Right hindlimb (tissue), 1 donor: ENCODE results near the gene TXNDC11.

ENCODE experiments used
- DNase-seq: peaks from one replicate; pipeline ENCODE4 v3.0.0-alpha.2; 2018

TXNDC11 gene

DNA sequence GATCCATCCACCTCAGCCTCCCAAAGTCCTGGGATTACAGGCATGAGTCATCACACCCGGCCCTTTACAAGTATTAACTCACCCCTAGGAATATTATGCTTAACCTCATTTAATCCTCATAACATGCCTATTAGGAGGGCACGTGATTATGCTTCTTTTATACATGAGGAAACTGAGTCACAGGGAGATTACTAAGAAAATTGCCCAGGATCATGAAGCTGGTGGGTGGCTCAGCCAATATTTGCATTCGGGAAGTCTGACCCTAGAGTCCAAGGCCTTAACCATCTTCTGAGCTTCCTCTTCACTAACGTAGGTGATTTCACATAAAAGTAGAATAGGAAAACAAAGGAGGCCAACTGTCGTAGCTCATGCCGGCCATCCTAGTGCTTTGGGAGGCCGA, 93.4 kb downstream of the TXNDC11 start:
- no peak for DNase-seq

DNA sequence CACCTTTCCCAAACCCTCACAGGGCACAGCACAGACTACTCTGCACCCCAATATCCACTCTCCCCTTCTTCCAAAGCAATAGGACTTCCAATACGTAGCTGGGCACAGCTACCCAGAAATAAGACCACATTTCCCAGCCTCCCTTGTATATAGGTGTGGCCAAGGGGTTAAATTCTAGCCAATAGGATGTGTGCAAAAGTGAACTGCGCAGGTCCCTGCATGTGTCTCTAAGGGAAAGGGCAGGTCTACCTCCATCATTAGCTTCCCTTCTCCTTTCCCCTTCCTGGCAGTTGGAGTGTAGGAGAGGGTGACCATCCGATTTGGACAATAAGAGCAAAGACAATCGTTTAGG, 99.9 kb downstream of the TXNDC11 start:
- DNase-seq = no peak

DNA sequence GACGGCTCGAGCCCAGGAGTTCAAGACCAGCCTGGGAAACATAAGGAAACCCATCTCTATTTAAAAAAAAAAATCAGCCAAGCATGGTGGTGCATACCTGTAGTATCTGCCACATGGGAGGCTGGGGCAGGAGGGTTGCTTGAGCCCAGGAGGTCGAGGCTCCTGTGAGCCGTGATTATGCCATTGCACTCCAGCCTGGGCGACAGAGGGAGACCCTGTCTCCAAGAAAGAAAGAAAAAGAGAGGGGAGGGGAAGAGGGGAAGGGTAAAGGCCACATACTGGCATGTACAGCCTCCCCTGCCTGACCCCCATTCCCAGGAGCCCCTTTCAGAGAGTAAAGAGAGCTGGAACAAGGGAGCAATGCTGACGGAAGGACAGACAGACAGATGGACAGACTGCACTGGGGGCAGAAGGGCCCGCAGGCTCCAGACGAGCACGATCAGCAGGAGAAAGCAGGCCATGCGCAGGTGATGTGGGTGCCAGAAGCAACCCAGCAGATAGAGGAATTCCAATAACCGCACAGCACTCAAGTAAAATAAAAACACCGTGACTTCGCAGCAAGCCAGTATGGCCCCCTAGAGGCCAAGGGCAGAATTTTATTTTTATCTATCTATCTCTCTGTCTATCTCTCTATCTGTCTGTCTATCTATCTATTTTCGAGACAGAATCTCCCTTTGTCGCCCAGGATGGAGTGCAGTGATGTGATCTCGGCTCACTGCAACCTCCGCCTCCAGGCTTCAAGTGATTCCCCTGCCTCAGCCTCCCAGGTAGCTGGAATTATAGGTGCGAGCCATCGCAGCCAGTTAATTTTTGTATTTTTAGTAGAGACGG, 101.5 kb downstream of the TXNDC11 start:
- DNase-seq = peak; percentile 47

- DNase-seq = peak; percentile 84
Measured at GRCh38 chr16:11639925-11640899, 102.4 kb downstream of the TXNDC11 start.

DNA sequence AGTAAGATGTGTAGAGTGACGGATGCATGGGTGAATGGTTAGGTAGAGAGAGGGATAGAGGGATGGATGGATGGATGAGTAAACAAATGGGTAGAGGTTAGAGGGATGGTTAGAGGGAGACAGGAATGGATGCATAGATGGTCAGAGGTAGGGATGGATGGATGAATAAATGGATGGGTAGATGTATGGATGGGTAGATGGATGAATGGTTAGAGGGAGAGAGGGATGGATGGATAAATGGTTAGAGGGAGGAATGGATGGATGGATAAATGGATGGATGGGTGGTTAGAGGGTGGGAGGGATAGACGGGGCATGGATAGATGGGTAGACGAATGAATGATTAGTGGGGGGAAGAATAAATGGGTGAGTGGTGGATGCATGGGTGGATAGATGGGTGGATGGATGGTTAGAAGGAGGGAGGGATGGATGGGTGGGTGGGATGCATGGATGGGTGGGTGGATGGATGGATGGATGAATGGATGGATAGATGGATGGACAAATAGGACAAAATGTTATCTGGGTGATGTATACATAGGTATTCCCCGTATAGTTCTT, 103.6 kb downstream of the TXNDC11 start:
- no peak for DNase-seq

GRCh38 chr16:11638140-11638539, 104.5 kb downstream of the TXNDC11 start:
- no peak for DNase-seq

GRCh38 chr16:11637320-11637719, 105.3 kb downstream of the TXNDC11 start:
- DNase-seq = no peak

DNA sequence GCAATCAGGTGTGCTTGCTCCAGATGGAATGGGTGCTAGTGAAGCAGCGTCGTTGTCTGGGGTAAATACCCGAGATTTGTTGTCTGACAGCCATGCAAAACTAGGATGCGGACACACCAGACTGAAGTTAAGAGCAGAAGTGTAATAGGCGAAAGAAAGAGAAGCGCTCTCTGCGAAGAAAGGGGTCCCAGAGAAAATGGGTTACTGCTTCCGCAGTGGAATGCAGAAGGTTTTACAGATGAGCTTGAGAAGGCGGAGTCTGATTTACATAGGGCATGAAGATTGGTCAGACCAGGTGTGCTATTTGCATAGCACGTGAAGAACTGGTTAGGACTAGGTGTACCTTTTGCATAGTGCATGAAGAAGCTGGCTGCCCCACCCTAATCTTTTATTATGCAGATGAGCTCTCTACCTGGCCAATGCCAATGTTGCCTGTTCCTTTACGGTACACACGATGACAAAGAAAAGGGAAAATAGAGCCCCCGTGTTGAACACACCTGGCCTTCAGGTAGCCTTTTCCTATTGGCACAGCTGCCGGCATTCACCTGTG, 106.4 kb downstream of the TXNDC11 start:
- no peak for DNase-seq

DNA sequence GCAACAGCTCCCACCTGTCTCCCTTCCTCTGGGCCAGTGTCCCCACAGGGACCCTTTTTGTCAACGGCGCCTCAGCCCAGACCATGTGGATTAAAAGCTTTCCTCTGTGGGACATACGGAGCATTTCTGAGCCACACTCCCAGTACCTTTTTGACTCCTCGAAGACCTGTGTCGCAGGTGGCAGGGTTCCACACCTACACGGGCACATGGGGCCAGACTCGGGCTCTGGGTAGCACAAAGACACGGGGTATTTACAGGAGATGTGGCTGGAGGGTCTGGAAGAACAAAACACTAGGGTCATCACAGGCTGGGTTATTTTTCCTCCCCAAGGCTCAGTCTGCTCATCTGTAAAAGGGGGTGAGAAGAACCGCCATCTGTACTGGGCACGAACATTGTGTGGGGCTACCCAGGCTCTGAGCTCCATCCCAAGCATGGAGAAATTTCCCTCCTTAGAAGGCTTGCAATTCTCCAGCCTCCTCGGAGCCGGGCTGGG, 106.9 kb downstream of the TXNDC11 start:
- DNase-seq = no peak

GRCh38 chr16:11635113-11635652, 107.5 kb downstream of the TXNDC11 start:
- no peak for DNase-seq

DNA sequence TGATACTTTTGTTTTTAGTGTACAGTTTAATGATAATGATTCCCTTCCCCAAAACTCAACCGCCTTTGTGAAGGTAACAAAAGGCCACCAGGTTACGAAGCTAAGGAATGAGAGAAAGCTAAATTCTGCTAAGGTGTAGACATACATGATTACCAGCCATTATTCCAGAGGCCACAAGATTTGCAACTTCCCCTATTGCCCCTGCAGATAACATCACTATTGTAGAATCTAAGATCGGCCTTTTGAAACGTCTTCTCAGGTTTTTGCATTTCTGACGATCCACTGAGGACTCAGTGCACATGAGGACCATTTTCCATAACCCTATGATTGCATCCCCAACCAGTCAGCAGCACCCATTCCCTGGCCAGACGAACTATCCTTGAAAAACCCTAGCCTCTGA, 108.3 kb downstream of the TXNDC11 start:
- no peak for DNase-seq

DNA sequence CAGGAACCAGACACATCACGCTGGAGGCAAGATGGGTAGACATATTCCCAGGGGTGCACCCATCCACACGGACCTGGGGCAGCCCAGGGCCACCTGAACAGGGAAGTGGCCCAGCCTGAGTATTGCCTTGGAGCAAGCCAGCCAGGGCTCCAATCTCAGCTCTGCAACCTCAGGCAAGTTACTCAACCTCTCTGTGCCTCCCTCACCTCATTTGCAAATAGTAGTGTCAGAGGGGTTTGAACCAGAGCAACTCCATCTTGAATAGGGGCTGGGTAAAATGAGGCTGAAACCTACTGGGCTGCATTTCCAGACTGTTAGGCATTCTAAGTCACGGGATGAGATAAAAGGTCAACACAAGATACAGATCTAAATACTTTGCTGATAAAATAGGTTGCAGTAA, 109.5 kb downstream of the TXNDC11 start:
- no peak for DNase-seq

- DNase-seq = peak; percentile 78
Measured at GRCh38 chr16:11632455-11632939, 110.2 kb downstream of the TXNDC11 start.

DNA sequence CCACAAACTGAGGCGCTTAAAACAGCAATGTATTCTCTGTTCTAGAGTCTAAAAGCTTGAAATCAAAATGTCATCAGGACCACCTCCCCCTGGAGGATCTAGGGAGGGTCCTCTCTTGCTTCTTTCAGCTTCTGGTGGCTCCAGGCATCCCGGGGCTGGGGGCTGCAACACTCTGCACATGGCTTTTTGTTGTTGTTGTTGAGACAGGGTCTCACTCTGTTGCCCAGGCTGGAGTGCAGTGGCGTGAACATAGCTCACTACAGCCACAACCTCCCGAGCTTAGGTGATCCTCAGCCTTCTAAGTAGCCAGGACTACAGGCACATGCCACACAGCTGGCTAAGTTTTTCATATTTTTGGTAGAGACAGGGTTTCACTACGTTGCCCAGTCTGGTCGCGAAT, 111.4 kb downstream of the TXNDC11 start:
- no peak for DNase-seq

GRCh38 chr16:11630768-11631056, 111.9 kb downstream of the TXNDC11 start:
- no peak for DNase-seq

DNA sequence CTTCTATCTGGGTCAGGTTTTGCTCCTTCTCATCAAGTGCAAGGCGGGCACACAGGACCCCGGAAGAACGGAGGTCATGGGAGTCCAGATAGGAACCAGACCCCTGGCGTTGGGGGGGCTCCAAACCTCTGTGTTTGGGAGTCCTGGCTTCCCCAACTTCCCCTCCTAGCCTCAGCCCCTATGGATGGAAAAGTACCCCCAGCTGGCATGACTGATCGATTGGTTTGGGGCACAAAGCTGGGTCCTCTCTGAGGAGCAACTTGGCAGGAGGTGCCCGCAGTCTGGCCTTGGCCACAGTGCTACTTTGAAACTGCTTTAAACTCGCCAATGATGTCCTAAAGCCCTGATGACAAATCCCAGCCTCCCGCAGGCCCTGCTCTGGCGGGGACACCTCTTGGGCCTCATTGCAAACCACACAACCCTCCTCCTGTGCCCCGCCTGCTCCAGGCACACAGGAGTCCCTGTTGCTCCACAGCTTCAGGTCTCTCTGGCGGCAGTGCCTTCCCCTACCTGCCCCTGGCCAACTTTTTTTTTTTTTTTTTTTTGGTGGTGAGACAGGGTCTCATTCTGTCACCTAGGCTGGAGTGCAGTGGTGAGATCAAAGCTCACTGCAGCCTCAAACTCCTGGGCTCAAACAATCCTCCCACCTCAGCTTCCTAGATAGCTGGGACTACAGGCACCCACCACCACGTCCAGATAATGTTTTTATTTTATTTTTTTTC, 112.5 kb downstream of the TXNDC11 start:
- DNase-seq = no peak
